HG03135 (cell line): Measurements from ENCODE around the gene SERPINA9.
"Not testable (repeated sequence)": the region's sequence is repeated elsewhere in the genome, so short reads cannot be mapped to it uniquely, and the experiment has no call there.

Experiments
- ATAC-seq: cut with Tn5 transposase; IDR thresholded peaks from one replicate; pipeline ENCODE4 v1.9.1; 2021; ENCODE audit warnings: mild to moderate bottlenecking, moderate library complexity; ENCODE audit not compliant: unreplicated experiment

SERPINA9 gene

DNA sequence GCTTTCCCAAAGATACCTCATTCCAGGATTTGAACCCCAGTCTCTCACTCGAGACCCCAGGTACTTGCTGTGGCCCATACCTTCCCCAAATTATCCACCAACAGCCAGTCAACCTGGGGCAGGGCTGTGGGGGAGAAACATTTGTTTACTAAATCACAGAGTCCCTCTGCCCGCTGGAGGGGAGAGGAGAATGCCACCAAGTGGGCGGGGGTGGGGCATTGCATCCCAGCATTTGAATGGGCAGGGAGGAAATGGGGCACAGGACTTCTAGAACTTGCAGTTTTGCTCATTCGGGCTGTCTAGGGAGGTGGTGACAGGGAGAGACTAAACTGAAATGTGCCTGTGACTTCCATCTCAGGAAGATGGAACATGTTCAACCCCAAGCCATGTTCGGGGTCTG lies 10.9 kb upstream of the SERPINA9 start:
- ATAC-seq: no peak

DNA sequence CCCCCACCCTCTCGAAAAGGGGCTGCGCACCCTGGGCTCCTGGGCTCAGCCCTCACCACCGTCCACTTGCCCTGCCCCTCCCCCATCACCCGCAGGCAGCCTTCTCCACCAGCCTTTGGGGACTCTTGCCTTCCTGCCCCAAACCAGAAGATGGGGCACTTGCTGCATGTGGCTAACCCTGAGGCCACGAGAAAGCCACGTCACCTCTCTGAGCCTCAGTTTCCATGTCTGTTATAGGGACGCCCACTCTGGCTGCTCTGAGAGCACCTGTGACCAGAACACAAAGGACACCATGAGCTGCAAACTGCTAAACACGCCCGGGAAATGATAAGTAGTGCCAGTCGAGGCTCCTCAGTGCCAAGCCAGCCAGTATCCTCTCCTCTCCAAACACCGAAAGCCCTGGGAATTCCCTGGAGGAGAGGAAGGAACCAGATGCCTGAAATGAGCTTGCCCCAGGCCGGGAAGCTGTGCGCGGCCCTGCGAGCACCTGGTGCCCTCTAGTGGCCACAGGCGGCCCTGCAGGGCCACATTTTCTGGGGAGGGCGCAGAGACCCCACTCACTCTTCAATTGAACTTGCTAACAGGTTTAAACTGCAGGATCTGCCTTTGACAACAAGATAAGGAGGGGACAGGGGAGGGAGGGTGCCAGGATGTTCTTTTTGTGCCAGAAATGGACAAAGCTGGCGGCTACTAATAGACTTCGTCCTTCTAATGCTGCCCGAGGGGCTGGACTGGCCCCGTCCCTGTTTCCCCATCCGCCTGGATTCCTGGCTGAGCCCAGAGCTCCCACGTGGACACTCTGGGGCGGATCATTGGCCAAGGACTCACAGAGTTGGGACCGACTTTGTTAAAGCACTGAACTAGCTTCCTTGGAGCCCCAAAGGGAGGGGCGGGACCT lies 10.2 kb upstream of the SERPINA9 start:
- no peak for ATAC-seq

DNA sequence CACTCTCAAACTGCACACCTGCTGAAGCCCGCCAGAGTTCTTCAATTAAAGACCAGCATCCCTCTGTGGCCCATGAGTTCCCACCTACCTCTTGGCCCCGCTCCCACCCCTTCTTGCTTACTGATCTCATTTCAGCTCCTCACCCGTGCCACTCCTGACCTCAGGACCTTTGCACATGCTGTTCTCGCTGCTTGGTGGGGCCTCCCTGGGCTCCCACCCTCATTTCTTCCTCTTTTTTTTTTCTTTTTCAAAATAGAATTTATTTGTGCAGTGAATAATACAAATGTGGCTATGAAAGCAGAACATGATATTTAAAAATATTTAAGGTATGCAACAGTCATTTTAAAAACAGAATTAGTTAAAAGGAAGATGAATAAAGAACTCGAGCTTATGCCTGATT lies 8.5 kb upstream of the SERPINA9 start:
- ATAC-seq: no peak

DNA sequence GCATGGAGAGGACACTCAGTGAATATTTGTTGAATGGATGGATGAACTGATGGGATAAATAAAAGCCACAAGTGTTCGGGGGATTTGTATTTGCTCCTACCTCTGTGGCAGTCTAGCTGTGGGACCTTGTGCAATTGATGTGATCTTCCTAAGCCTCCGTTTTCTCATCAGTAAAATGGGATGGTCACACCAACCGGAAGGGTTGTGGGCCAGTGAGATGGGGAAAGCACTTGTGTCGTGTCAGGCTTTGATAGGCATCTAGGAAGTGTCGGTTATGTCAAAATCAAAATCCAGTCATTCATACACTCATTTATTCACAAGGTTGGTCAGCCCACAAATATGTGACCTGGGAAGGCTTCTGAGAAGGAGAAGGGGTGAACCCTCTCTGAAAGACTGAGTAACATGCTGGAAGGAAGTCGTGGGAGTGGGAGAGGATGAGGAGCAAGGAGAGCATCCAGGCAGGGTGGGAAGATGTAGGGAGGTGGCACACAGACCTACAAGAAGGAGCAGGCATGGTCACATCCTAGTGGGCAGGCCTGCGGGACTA lies 7.8 kb upstream of the SERPINA9 start:
- ATAC-seq: no peak

- no peak for ATAC-seq
Measured at GRCh38 chr14:94483071-94483451, 7.1 kb upstream of the SERPINA9 start.

DNA sequence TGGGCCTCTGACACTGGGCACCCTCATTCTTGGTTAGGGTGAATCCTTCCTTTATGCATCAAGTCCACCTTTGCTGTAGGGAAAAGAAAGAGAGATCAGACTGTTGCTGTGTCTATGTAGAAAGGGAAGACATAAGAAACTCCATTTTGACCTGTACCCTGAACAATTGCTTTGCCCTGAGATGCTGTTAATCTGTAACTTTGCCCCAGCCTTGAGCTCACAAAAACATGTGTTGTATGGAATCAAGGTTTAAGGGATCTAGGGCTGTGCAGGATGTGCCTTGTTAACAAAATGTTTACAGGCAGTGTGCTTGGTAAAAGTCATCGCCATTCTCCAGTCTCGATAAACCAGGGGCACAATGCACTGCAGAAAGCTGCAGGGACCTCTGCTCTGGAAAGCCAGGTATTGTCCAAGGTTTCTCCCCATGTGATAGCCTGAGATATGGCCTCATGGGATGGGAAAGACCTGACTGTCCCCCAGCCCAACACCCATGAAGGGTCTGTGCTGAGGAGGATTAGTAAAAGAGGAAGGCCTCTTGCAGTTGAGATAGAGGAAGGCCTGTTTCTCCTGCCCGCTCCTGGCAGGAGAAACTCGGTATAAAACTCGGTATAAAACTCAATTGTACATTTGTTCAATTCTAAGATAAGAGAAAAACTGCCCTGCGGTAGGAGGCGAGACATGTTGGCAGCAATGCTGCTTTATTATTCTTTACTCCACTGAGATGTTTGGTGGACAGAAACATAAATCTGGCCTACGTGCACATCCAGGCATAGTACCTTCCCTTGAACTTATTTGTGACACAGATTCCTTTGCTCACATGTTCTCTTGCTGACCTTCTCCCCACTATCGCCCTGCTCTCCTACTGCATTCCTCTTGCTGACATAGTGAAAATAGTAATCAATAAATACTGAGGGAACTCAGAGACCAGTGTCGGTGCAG lies 6.4 kb upstream of the SERPINA9 start:
- not testable (repeated sequence) for ATAC-seq

DNA sequence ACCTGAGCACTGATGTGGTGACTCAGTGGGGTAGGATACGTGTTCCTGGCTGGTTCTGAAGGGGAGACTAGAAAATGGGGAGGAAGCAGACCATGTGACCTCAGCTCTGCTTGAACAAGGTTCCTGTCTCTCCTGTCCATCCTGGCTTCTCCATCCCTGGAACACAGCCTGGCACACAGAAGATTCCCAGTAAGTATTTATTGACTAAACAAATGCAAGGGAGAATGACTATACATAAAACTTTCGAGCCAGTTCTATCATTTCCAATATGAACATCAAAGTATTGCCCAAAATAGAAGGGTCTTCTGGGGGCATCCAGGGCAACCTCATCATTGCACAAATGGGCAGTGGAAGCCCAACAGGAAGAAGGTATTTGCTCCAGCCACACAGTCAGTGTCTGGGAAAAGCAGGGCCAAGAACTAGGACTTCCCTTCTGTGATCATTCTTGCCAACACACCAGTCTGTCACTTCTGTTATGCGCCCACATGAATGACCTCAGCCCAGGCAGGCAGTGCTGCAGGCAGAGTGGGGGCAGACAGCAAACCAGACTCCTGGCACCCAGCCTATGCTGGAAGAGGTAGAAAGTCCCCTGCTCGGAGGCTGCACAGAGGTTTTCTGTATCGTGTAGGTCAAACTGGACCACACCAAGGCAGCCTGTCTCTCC lies 5.6 kb upstream of the SERPINA9 start:
- no peak for ATAC-seq

GRCh38 chr14:94480809-94481208 lies 4.8 kb upstream of the SERPINA9 start:
- no peak for ATAC-seq

GRCh38 chr14:94478420-94478819 lies 2.4 kb upstream of the SERPINA9 start:
- ATAC-seq: no peak

- no peak for ATAC-seq
Measured at GRCh38 chr14:94474581-94475031, 1.4 kb downstream of the SERPINA9 start.

DNA sequence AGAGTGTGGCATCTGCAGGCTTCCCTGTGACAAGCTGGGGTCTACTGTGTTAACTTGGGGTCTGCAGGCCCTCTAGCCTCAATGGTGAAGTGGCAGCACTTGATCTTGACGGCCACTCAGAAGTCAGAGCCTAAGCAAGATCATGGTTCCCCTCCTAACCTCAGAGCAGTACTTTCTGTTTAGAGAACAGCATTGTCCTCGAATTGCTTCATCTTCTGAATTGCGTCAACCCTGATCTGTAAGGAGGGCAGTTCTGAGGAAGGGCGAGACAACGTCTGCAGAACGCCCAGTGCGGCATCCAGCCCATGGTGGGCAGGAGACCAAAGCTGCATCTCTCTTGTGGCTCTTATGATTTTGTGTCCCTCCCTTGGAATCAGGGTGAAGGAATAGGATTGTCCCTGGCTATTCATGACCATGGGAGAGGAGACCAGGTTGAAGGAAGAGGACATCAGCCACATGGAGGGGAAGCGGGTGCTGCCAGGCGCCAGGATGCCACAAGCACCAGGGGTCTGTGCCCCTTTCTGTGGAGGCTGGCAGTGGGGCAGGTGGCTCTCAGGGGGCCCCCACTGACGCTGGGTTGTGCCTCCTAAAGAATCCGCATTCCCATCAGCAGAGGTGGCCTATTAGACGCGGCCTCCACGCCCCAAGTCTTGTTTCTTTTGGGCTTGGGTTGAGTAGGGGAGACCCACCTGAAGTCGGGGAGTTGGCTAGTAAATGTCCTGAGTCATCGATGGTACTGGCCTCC lies 2.2 kb downstream of the SERPINA9 start:
- ATAC-seq: no peak

DNA sequence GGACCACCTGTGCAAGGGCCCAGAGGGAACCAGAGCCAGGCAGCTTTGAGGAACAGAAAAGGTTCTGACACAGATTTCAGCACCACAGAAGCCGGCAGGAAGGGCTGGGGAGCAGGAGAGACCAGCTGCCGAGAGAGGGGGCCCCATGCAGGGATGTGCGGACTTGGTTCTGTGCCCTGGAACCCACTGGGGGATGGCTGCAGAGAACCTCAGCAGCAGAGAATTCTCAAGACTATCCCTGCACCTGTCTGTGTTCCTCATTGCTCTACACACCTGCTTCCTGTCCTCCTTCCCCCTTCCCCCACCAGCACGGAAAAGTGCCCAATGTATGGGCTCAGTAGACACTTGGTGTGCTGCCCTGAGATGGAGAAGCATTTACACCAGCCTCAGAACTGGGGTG lies 3.2 kb downstream of the SERPINA9 start:
- ATAC-seq: no peak

DNA sequence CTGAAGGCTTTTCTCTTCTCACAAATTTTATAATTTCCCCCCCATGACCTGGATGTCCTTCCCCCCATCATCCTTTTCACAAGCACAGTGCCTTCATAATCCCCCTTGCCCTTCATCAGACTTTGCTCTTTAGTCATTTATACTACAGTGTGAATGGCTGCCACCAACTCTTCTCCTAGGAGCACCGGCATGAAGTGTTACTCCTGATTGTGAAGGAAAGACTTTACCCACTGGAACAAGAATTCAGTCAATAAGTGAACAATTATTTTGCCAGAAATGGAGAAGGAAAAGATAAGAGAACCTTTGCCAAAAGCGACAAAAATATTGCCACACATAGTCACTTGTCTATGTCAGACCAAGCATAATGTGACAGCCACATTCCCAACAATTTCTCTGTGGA lies 5.0 kb downstream of the SERPINA9 start:
- no peak for ATAC-seq

DNA sequence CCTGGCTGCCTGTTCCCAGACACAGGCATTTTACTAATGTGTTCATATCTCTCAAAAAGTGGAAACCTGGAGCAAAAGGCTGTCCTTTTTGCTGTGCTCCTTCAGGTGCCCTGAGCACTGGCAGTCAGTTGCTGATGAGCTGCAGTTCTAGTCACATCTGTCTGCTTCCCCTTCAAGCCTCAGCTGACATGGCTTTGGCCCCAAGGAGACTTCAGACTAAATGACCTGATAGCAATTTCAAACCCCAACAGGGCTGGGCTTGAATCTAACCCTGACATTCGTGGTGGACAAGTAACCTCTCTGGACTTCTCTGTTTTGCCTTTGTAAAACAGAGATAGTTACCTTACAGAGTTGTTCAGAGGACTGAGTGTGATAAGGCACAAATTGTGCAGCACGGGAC lies 5.7 kb downstream of the SERPINA9 start:
- ATAC-seq: no peak

DNA sequence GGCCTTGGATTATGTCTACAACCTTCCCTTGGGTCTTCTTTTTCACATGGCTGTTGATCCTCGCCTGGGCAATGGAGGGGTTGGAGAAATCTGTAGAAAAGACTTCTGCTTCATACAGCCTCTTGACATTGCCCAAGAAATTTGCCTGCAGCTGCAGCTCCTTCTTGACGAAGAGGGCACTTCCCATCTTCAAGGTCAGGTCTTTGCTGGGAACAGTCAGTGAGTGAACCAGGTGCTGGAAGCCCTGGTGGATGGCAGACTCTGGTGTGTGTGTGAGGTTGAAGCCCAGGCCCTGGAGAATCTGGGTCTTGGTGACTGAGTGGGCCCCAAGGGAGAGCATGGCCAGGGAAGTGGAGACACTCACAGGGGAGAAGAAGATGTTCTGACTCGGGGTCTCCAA lies 6.7 kb downstream of the SERPINA9 start:
- no peak for ATAC-seq

DNA sequence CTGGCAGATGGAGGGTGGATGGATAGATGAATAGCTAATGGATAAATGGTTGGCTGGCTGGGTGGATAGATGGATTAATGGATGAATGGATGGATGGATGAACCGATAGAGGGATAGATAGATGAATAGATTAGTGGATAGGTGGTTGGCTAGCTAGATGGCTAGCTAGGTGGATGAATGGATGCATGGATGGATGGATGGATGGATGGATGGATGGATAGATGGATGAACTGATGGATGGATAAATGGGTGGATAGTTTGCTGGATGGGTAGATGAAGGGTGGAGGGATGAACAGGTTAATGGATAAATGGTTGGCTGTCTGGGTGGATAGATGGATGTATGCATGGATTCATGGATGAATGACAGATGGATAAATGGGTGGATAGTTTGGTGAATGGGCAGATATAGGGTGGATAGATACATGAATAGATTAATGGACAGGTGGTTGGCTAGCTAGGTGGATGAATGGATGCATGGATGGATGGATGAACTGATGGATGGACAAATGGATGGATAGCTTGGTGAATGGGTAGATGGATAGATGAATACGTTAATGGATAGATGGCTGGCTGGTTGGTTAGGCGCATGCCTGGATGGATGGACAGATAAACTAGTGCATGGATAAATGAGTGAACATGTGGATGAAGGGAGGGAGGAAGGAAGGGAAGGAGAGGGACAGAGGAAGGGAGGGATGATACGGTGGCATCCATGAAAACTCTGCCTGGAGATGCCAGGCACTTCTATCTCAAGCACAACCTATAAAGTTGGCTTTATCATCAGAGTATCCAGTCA lies 8.1 kb downstream of the SERPINA9 start:
- no peak for ATAC-seq

DNA sequence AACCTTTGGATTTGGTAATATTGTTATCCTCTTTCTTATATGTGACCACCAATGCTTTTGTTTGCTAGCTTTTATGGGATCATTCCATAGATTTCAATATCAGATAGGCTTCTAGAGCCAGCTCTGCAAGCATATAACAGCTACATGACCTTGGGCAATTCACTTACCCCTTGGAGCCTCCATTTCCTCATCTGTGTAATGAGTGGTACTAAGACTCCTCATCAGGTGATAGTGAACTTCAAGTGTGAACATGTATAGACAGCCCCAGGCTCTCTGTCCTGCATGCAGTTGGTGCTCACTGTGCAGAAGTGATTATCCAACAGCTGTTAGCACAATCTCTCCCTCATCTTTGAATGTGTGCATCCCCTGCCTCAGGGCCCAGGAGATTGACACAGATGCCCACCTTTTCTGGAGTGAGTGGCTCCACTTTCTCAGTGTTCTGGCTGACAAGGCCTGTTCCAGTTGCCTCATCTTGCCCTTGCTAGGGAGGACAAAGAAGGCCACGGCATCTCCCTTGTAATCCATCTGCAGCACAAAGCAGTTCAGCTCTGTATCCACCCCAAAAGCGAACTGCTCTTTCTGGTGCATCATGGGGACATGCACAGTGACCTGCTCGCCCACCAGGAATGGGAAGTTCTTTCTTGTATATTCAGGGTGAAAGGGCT lies 9.2 kb downstream of the SERPINA9 start:
- ATAC-seq: no peak

DNA sequence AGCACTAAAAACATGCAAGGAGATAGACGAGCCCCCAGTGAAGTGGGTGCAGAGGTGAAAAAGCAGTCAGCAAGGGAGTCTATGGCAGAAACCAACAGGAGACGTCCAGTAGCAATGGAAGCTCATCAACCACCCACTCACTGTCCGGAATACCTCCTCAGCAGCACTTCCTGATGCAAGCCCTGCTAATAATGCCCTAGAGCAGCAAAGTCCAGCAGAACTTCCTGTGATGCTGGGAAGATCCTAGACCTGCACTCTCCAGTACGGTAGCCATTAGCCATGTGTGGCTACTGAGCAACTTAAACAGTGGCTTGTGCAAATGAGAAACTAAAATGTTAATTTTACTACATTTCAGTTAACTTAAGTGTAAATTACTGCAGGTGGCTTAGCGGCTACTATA lies 11.0 kb downstream of the SERPINA9 start:
- no peak for ATAC-seq

DNA sequence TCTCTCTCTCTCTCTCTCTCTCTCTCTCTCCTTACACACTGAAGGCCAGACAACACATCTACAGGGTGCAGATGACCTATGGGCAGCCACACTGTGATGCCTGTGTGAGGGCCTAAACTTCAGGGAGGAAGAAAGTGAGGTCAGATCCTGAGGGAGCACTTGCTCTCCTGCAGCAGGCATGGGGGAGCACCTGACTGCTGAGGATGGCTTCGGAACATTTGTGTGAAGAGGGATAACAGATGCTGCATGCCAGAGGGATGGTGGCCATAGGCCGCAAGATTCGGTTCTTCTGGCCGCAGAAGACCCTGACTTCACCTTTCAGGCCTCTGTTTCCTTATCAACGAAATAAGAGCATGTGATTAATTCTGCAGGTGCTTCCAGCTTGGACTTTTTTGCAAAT lies 11.7 kb downstream of the SERPINA9 start:
- ATAC-seq: no peak
